ENCODE measurements around the gene PRCC.

The PRCC gene

GRCh38 chr1:156842618-156843300 is 75.4 kb downstream of the PRCC start:
- Histone ChIP-seq H3K4me1 (ENCODE audit: control insufficient read depth, insufficient read depth, low read length) (no peaks in the 10 kb centered on the region), H3K9ac (ENCODE audit: low read depth, low read length) (no peak overlapping the region), H3K36me3 (ENCODE audit: insufficient read depth, low read length) (no peaks in the 10 kb centered on the region), H3K9me3 (replicated peaks; ENCODE audit: low read length) (no peaks in the 10 kb centered on the region), H3K4me2 (ENCODE audit: low read length) (no peak overlapping the region), H3K27me3 (ENCODE audit: control insufficient read depth, insufficient read depth, low read length) (peaks cover 86% of the 10 kb centered on the region), H3K4me3 (ENCODE audit: low read length) (no peak overlapping the region)

GRCh38 chr1:156844102-156844501 is 76.8 kb downstream of the PRCC start:
- Histone ChIP-seq H3K4me1 (ENCODE audit: control insufficient read depth, insufficient read depth, low read length) (no peaks in the 10 kb centered on the region), H3K4me2 (ENCODE audit: low read length) (no peak overlapping the region), H3K36me3 (ENCODE audit: insufficient read depth, low read length) (no peaks in the 10 kb centered on the region), H3K4me3 (ENCODE audit: low read length) (no peak overlapping the region), H3K9me3 (replicated peaks; ENCODE audit: low read length) (no peaks in the 10 kb centered on the region), H3K9ac (ENCODE audit: low read depth, low read length) (no peak overlapping the region), H3K27me3 (ENCODE audit: control insufficient read depth, insufficient read depth, low read length) (peaks cover 84% of the 10 kb centered on the region)

- Histone ChIP-seq H3K4me2 (ENCODE audit: low read length) (no peak overlapping the region), H3K27me3 (ENCODE audit: control insufficient read depth, insufficient read depth, low read length) (peaks cover 81% of the 10 kb centered on the region), H3K36me3 (ENCODE audit: insufficient read depth, low read length) (no peaks in the 10 kb centered on the region), H3K4me1 (ENCODE audit: control insufficient read depth, insufficient read depth, low read length) (no peaks in the 10 kb centered on the region), H3K4me3 (ENCODE audit: low read length) (no peak overlapping the region), H3K9ac (ENCODE audit: low read depth, low read length) (no peak overlapping the region), H3K9me3 (replicated peaks; ENCODE audit: low read length) (no peaks in the 10 kb centered on the region)
These were observed 77.3 kb downstream of the PRCC start for GRCh38 chr1:156844638-156845037.

- Histone ChIP-seq H3K4me1 (ENCODE audit: control insufficient read depth, insufficient read depth, low read length) (no peaks in the 10 kb centered on the region), H3K27me3 (ENCODE audit: control insufficient read depth, insufficient read depth, low read length) (peaks cover 78% of the 10 kb centered on the region), H3K9ac (ENCODE audit: low read depth, low read length) (no peak overlapping the region), H3K4me3 (ENCODE audit: low read length) (no peak overlapping the region), H3K36me3 (ENCODE audit: insufficient read depth, low read length) (no peaks in the 10 kb centered on the region), H3K9me3 (replicated peaks; ENCODE audit: low read length) (no peaks in the 10 kb centered on the region), H3K4me2 (ENCODE audit: low read length) (no peak overlapping the region)
These were observed 78.0 kb downstream of the PRCC start for GRCh38 chr1:156845055-156845952.

- H3K4me2 ChIP-seq (ENCODE audit: low read length): no peak overlapping the region
- no peaks in the 10 kb centered on the region for H3K4me1 ChIP-seq (ENCODE audit: control insufficient read depth, insufficient read depth, low read length)
- H3K9me3 ChIP-seq (replicated peaks; ENCODE audit: low read length): no peaks in the 10 kb centered on the region
- no peak overlapping the region for H3K4me3 ChIP-seq (ENCODE audit: low read length)
- no peaks in the 10 kb centered on the region for H3K36me3 ChIP-seq (ENCODE audit: insufficient read depth, low read length)
- no peak overlapping the region for H3K9ac ChIP-seq (ENCODE audit: low read depth, low read length)
- H3K27me3 ChIP-seq (ENCODE audit: control insufficient read depth, insufficient read depth, low read length): peaks cover 75% of the 10 kb centered on the region
These were observed 78.7 kb downstream of the PRCC start for GRCh38 chr1:156845953-156846545.

GRCh38 chr1:156846643-156847042 is 79.3 kb downstream of the PRCC start:
- H3K36me3 ChIP-seq (ENCODE audit: insufficient read depth, low read length): no peaks in the 10 kb centered on the region
- H3K9me3 ChIP-seq (replicated peaks; ENCODE audit: low read length): no peaks in the 10 kb centered on the region
- H3K9ac ChIP-seq (ENCODE audit: low read depth, low read length): no peak overlapping the region
- H3K4me2 ChIP-seq (ENCODE audit: low read length): no peak overlapping the region
- H3K27me3 ChIP-seq (ENCODE audit: control insufficient read depth, insufficient read depth, low read length): peaks cover 77% of the 10 kb centered on the region
- H3K4me1 ChIP-seq (ENCODE audit: control insufficient read depth, insufficient read depth, low read length): no peaks in the 10 kb centered on the region
- H3K4me3 ChIP-seq (ENCODE audit: low read length): no peak overlapping the region

- H3K27me3 ChIP-seq (ENCODE audit: control insufficient read depth, insufficient read depth, low read length): peaks cover 74% of the 10 kb centered on the region
- no peak overlapping the region for H3K9ac ChIP-seq (ENCODE audit: low read depth, low read length)
- no peak overlapping the region for H3K4me3 ChIP-seq (ENCODE audit: low read length)
- peaks cover 4% of the 10 kb centered on the region for H3K4me1 ChIP-seq (ENCODE audit: control insufficient read depth, insufficient read depth, low read length)
- no peak overlapping the region for H3K4me2 ChIP-seq (ENCODE audit: low read length)
- H3K9me3 ChIP-seq (replicated peaks; ENCODE audit: low read length): no peaks in the 10 kb centered on the region
- H3K36me3 ChIP-seq (ENCODE audit: insufficient read depth, low read length): no peaks in the 10 kb centered on the region
These were observed 80.5 kb downstream of the PRCC start for GRCh38 chr1:156847591-156848460.

- Histone ChIP-seq H3K4me1 (ENCODE audit: control insufficient read depth, insufficient read depth, low read length) (peaks cover 4% of the 10 kb centered on the region), H3K9me3 (replicated peaks; ENCODE audit: low read length) (no peaks in the 10 kb centered on the region), H3K4me2 (ENCODE audit: low read length) (no peak overlapping the region), H3K9ac (ENCODE audit: low read depth, low read length) (no peak overlapping the region), H3K36me3 (ENCODE audit: insufficient read depth, low read length) (no peaks in the 10 kb centered on the region), H3K27me3 (ENCODE audit: control insufficient read depth, insufficient read depth, low read length) (peaks cover 73% of the 10 kb centered on the region), H3K4me3 (ENCODE audit: low read length) (no peak overlapping the region)
These were observed 81.3 kb downstream of the PRCC start for GRCh38 chr1:156848461-156849150.

GRCh38 chr1:156849151-156849496 is 81.8 kb downstream of the PRCC start:
- Histone ChIP-seq H3K9ac (ENCODE audit: low read depth, low read length) (no peak overlapping the region), H3K36me3 (ENCODE audit: insufficient read depth, low read length) (no peaks in the 10 kb centered on the region), H3K4me2 (ENCODE audit: low read length) (no peak overlapping the region), H3K9me3 (replicated peaks; ENCODE audit: low read length) (no peaks in the 10 kb centered on the region), H3K4me1 (ENCODE audit: control insufficient read depth, insufficient read depth, low read length) (peaks cover 4% of the 10 kb centered on the region), H3K27me3 (ENCODE audit: control insufficient read depth, insufficient read depth, low read length) (peaks cover 73% of the 10 kb centered on the region), H3K4me3 (ENCODE audit: low read length) (no peak overlapping the region)
